Tibial nerve (tissue), 4 donors: Measurements from ENCODE around the gene POMT2. TPM values are rescaled to one million over a fixed set of nuclear protein-coding genes. Genes with fewer than 3 reads are reported as not detected.

ENCODE experiments used
- DNase-seq, 2 donors: peaks; one replicate each; pipeline ENCODE4 v3.0.0-alpha.2; 2019; ENCODE audit warnings: low spot score in 2 of 2
- H3K27ac ChIP-seq, 4 donors: fragments of 200-600 bp; sonication (generic) in 3 of 4; one replicate each; pipeline ENCODE4 v1.5.1; 2017 to 2019; ENCODE audit warnings: mild to moderate bottlenecking in 1 of 4
- H3K27me3 ChIP-seq, 2 donors: fragments of 200-600 bp; sonication (generic) in 1 of 2; one replicate each; pipeline versions ENCODE4 v1.5.1 to v1.6.0; 2017 to 2019
- H3K36me3 ChIP-seq, 3 donors: fragments of 200-600 bp; sonication (generic); one replicate each; pipeline ENCODE4 v1.5.1; 2018 to 2019
- H3K4me1 ChIP-seq, 4 donors: fragments of 200-600 bp; sonication (generic) in 3 of 4; one replicate each; pipeline ENCODE4 v1.5.1; 2017 to 2019
- H3K4me3 ChIP-seq, 4 donors: fragments of 200-600 bp; sonication (generic) in 3 of 4; one replicate each; pipeline ENCODE4 v1.5.1; 2017 to 2019; ENCODE audit warnings: mild to moderate bottlenecking in 1 of 4, moderate library complexity in 1 of 4
- H3K9me3 ChIP-seq, 4 donors: fragments of 200-600 bp; sonication (generic) in 3 of 4; one replicate each; pipeline ENCODE4 v1.5.1; 2017 to 2019
- EP300 ChIP-seq, 2 donors: sonication (generic); formaldehyde crosslinking; IDR thresholded peaks; one replicate each; pipeline ENCODE4 v1.6.1; 2017; ENCODE audit warnings: antibody characterized with exemption in 2 of 2, mild to moderate bottlenecking in 1 of 2
- POLR2A ChIP-seq, 2 donors: fragments of 450-650 bp; IDR thresholded peaks; one replicate each; pipeline ENCODE4 v1.6.1; 2017; ENCODE audit warnings: antibody characterized with exemption in 2 of 2, mild to moderate bottlenecking in 2 of 2, moderate library complexity in 2 of 2
- WGBS, 2 donors: methylation state at CpG; one replicate each; pipeline ENCODE4 v1.1.5; 2018; 5-methylcytosine and 5-hydroxymethylcytosine counted together
- total RNA-seq, 4 donors: library from RNA; depleted of rRNA; stranded (reverse); fragments of >200 nt; gene quantifications; one replicate each; pipeline ENCODE4 v1.1.0, GENCODE V29; 2016
- TF ChIP-seq, protein P1 (sequence below), 5 experiments: fragments of 200-600 bp in 3 of 5; fragments of 450-650 bp in 2 of 5; sonication (generic) in 3 of 5; IDR thresholded peaks; one replicate each; pipeline ENCODE4 v1.5.1; 2016 to 2019; ENCODE audit warnings: antibody characterized with exemption in 5 of 5, mild to moderate bottlenecking in 3 of 5, moderate library complexity in 2 of 5

Gene POMT2
- total RNA-seq, 4 donors from 2014 or later = 23.9 to 38.7 (median 28.9) TPM

DNA sequence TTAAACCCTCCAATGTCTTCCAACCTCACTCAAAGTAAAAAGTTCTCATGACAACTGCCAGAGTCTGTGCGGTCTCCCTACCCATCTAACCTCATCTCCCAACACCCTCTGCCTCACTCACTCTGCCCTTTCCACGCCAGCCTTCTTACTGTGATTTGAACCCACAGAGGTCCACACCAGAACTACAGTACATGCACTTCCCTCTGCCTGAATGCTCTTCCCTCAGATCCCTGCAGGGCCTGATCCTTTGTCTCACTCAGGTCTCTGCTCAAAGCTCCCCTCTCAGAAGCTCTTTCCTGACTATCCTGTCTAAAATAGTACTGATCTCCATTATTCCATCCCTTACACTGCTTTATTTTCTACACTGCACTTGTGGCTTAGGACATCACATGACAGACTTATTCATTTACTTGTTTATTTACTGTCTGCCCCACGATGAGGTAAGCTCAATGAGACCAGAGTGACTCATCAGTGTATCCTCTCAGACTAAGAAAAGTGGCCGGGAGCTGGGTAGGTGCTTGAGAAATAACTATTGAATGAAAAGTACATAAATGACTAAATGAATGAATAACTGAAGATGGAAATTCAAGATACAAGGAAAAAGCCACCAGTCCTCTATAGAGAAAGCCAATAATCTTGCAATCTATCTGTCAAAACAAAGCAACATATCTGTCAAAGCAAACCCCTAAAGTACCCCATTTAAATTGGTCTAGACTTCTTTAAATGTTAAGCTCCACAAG is 17.1 kb downstream of the POMT2 start:
- Histone ChIP-seq H3K27ac (peak overlapping the region; percentile 23 to 95 (median 68)), H3K36me3 (peaks cover 0 to 29% (median 0%) of the 10 kb centered on the region in 3 donors), H3K4me1 (peaks cover 0 to 67% (median 29%) of the 10 kb centered on the region in 4 donors), H3K9me3 (no peaks in the 10 kb centered on the region), H3K27me3 (no peaks in the 10 kb centered on the region), H3K4me3 (no peak overlapping the region)
- DNase-seq = no peak
- WGBS, 2 donors = 43 to 47% methylated on average over 4 of the region's 4 CpGs
- TF ChIP-seq, protein P1, sequence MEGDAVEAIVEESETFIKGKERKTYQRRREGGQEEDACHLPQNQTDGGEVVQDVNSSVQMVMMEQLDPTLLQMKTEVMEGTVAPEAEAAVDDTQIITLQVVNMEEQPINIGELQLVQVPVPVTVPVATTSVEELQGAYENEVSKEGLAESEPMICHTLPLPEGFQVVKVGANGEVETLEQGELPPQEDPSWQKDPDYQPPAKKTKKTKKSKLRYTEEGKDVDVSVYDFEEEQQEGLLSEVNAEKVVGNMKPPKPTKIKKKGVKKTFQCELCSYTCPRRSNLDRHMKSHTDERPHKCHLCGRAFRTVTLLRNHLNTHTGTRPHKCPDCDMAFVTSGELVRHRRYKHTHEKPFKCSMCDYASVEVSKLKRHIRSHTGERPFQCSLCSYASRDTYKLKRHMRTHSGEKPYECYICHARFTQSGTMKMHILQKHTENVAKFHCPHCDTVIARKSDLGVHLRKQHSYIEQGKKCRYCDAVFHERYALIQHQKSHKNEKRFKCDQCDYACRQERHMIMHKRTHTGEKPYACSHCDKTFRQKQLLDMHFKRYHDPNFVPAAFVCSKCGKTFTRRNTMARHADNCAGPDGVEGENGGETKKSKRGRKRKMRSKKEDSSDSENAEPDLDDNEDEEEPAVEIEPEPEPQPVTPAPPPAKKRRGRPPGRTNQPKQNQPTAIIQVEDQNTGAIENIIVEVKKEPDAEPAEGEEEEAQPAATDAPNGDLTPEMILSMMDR (IDR thresholded peaks at IDR 0.05) = no peak
- TF ChIP-seq EP300 (IDR thresholded peaks at IDR 0.05) = peak in 1 of 2 donors; percentile 39

DNA sequence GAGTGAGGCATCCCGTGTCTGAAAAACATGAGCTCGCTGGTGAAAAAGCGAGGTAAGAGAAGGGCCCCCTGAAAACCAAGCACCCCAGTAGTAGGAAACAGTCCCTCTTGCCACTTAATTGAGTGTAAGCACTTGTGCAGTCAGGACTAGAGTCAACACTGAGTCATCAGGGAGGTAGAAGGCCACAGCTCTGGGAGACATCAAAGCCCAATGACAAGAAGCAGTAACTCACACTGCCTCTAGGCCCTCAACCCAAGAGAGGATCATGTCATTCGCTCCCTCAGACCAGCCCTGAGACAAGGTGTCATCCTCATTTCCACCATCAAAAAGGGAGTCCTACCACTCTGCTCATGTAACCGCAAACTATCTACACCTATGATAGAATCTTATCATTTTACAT is 17.8 kb downstream of the POMT2 start:
- Histone ChIP-seq H3K27ac (peak overlapping the region in 3 of 4 donors; percentile 48 to 95 (median 87)), H3K9me3 (no peaks in the 10 kb centered on the region), H3K4me1 (peaks cover 0 to 61% (median 26%) of the 10 kb centered on the region in 4 donors), H3K36me3 (peaks cover 0 to 36% (median 0%) of the 10 kb centered on the region in 3 donors), H3K27me3 (no peaks in the 10 kb centered on the region), H3K4me3 (no peak overlapping the region)
- no peak for DNase-seq
- TF ChIP-seq, protein P1 (IDR thresholded peaks at IDR 0.05) = no peak
- TF ChIP-seq EP300 (IDR thresholded peaks at IDR 0.05) (no peak), POLR2A (IDR thresholded peaks at IDR 0.05) (no peak)
- 91 to 97% methylated on average over 5 of the region's 5 CpGs for WGBS, 2 donors

DNA sequence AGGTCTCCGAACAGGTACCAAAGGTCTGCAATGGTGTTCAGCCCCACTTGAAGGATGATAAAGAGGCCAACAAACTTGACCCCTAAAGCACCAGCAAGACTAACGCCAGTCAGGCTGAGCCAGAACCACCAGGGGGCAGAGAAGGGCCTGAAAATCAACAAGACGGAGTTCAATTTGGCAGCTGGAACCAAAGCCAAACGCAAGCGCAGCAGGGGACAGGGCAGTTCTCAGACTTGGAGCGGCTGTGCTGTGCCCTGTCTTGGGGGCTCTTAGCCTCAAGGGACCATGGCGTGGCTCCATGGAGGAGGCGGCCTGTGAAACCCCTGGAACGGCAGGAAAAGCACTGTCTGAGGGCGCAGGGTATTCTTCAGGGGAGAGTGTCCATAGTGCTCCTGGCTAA is 19.6 kb downstream of the POMT2 start:
- no peaks in the 10 kb centered on the region for H3K9me3 ChIP-seq
- peak; percentile 66 to 85 for DNase-seq
- TF ChIP-seq EP300 (IDR thresholded peaks at IDR 0.05) (peak in 1 of 2 donors; percentile 54), POLR2A (IDR thresholded peaks at IDR 0.05) (no peak)
- TF ChIP-seq, protein P1 (IDR thresholded peaks at IDR 0.05) = peak; percentile 69 to 91 (median 78)
- peak overlapping the region in 2 of 4 donors; percentile 87 to 95 for H3K27ac ChIP-seq
- no peaks in the 10 kb centered on the region for H3K27me3 ChIP-seq
- WGBS, 2 donors = 24 to 29% methylated on average over 9 to 10 of the region's 10 CpGs
- peak overlapping the region in 1 of 4 donors; percentile 4 for H3K4me3 ChIP-seq
- peaks cover 0 to 52% (median 0%) of the 10 kb centered on the region in 3 donors for H3K36me3 ChIP-seq
- H3K4me1 ChIP-seq = peaks cover 0 to 44% (median 21%) of the 10 kb centered on the region in 4 donors

DNA sequence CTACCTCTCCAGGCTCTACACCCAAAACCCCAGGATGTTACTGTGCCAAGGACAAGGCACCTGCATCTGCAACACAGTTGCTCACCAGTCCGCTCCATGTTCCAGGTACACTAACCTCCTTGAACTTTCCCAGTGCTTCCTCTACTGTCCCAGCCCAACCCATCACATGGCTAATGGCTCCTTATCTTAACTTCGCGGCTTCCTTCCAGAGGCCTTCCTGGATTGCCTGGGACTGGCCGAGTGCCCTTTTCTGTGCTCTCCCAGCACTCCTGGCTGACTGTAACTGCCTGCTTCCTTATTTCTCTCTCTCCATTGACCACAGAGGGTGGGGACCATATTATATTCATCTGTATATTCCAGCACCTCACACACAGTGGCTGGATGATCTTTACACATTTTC is 20.9 kb downstream of the POMT2 start:
- 88% methylated on average over 4 of the region's 4 CpGs for WGBS, 2 donors
- DNase-seq = no peak
- peaks cover 0 to 54% (median 0%) of the 10 kb centered on the region in 3 donors for H3K36me3 ChIP-seq
- H3K27ac ChIP-seq = no peak overlapping the region
- TF ChIP-seq EP300 (IDR thresholded peaks at IDR 0.05) (no peak), POLR2A (IDR thresholded peaks at IDR 0.05) (no peak)
- TF ChIP-seq, protein P1 (IDR thresholded peaks at IDR 0.05) = no peak
- no peaks in the 10 kb centered on the region for H3K27me3 ChIP-seq
- H3K9me3 ChIP-seq = no peaks in the 10 kb centered on the region
- H3K4me3 ChIP-seq = no peak overlapping the region
- H3K4me1 ChIP-seq = peaks cover 0 to 30% (median 11%) of the 10 kb centered on the region in 4 donors

DNA sequence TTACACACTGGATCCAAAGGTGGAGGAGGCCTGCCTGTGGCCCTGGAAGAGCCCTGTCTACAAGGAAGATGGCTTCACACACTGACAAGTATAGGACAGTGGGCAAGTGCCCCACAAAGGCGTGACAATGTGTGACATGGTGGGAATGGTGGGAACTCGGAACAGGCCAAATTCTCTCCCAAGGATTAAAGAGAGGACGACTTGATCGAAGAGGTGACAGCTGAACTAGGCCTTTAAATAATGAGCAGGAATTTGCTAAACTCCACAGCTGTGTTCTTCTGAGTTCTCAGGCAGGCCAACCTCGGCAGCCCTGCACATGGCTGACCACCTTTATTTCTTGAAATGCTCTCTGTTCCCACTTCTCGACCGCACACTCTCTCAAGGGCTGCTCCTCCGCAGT is 23.8 kb downstream of the POMT2 start:
- 75 to 76% methylated on average over 8 of the region's 8 CpGs for WGBS, 2 donors
- Histone ChIP-seq H3K9me3 (no peaks in the 10 kb centered on the region), H3K4me1 (peaks cover 0 to 8% (median 0%) of the 10 kb centered on the region in 4 donors), H3K36me3 (peaks cover 0 to 72% (median 0%) of the 10 kb centered on the region in 3 donors), H3K27ac (no peak overlapping the region), H3K4me3 (no peak overlapping the region), H3K27me3 (no peaks in the 10 kb centered on the region)
- TF ChIP-seq, protein P1 (IDR thresholded peaks at IDR 0.05) = no peak
- no peak for TF ChIP-seq POLR2A (IDR thresholded peaks at IDR 0.05)
- TF ChIP-seq EP300 (IDR thresholded peaks at IDR 0.05) = no peak
- DNase-seq = no peak
